HG03039 (cell line): ENCODE measurements around the gene DMWD.
"Not testable (repeated sequence)": the region's sequence is repeated elsewhere in the genome, so short reads cannot be mapped to it uniquely, and the experiment has no call there.

Experiments
- ATAC-seq: cut with Tn5 transposase; IDR thresholded peaks from one replicate; pipeline ENCODE4 v1.9.1; 2021; ENCODE audit warnings: mild to moderate bottlenecking, moderate library complexity; ENCODE audit not compliant: unreplicated experiment

The DMWD gene

GRCh38 chr19:45753548-45753947 lies 39.1 kb downstream of the DMWD start:
- ATAC-seq: no peak

GRCh38 chr19:45752639-45753038 lies 40.0 kb downstream of the DMWD start:
- ATAC-seq: no peak

GRCh38 chr19:45751483-45751882 lies 41.2 kb downstream of the DMWD start:
- not testable (repeated sequence) for ATAC-seq

- no peak for ATAC-seq
These were observed 45.1 kb downstream of the DMWD start for GRCh38 chr19:45747513-45747912.

- no peak for ATAC-seq
These were observed 45.8 kb downstream of the DMWD start for GRCh38 chr19:45746866-45747265.

- no peak for ATAC-seq
These were observed 47.0 kb downstream of the DMWD start for GRCh38 chr19:45745606-45746005.

- ATAC-seq: no peak
These were observed 49.7 kb downstream of the DMWD start for GRCh38 chr19:45742969-45743368.

GRCh38 chr19:45739498-45740439 lies 52.9 kb downstream of the DMWD start:
- ATAC-seq: no peak

- no peak for ATAC-seq
These were observed 59.4 kb downstream of the DMWD start, which contains the start of gene MEIOSIN for GRCh38 chr19:45733160-45733810. TSS of gene MEIOSIN (plus strand) at chr19:45733439. CDS start at chr19:45735377, 1,938 bp downstream.
